ENCODE measurements around the gene MCMBP. TPM values are rescaled to one million over a fixed set of nuclear protein-coding genes. Genes with fewer than 3 reads are reported as not detected.
"Not testable (repeated sequence)": the region's sequence is repeated elsewhere in the genome, so short reads cannot be mapped to it uniquely, and the experiment has no call there.

The MCMBP gene, protein sequence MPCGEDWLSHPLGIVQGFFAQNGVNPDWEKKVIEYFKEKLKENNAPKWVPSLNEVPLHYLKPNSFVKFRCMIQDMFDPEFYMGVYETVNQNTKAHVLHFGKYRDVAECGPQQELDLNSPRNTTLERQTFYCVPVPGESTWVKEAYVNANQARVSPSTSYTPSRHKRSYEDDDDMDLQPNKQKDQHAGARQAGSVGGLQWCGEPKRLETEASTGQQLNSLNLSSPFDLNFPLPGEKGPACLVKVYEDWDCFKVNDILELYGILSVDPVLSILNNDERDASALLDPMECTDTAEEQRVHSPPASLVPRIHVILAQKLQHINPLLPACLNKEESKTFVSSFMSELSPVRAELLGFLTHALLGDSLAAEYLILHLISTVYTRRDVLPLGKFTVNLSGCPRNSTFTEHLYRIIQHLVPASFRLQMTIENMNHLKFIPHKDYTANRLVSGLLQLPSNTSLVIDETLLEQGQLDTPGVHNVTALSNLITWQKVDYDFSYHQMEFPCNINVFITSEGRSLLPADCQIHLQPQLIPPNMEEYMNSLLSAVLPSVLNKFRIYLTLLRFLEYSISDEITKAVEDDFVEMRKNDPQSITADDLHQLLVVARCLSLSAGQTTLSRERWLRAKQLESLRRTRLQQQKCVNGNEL
- 36.6 TPM for total RNA-seq

DNA sequence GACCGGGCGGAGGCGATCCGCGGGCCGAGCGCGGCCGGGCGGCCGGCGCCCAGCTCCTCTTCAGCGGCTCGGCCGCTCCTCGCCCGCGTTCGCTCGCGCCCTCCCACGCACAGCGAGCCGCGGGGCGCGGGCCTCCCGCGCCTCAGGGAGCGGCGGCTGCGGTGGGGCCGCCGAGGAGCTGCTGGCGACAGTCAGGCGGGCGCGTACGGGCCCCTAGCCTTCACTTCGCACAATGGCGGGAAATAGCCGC is at the start of gene MCMBP:
TSS of gene MCMBP (minus strand) at position 234 of the 250 bp plus-strand sequence. CDS start 259 bp downstream, outside the sequence.
- no peak for DNase-seq (ENCODE audit: low spot score)

DNA sequence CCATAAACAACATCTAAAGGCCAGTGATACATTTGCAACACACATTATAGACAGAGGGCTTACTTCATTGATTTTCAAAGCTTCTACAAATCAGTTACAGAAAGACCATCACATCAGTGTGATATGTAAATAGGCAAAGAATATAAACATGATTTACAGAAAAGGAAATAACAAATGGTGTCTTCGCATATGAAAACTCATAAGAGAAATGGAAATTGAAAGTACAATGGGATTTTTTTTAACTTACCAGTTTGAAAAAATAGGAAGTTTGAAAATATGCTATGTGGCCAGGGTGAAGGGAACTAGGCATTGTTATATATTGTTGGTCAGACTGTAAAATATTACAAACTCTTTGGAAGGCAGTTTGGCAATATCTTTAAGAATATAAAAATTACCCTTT is 47.2 kb upstream of the MCMBP start:
- DNase-seq (ENCODE audit: low spot score) = no peak

GRCh38 chr10:119919271-119919670 is 46.6 kb upstream of the MCMBP start:
- no peak for DNase-seq (ENCODE audit: low spot score)

DNA sequence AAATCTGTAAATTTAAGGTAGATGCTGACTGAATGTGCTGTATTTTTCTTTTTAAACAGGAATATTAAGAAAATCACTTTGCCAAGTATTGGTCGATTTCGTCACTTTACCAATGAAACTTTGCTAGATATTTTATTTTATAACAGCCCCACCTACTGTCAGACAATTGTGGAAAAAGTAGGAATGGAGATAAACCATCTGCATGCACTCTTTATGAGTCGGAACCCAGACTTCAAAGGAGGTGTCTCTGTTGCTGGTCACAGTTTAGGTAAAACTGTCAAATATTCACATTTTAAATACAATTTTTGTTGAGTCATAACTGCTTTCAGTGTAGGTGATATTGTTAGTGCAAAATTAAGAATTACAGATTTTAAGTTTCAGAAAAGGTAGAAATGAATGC is 45.1 kb upstream of the MCMBP start:
- no peak for DNase-seq (ENCODE audit: low spot score)

DNA sequence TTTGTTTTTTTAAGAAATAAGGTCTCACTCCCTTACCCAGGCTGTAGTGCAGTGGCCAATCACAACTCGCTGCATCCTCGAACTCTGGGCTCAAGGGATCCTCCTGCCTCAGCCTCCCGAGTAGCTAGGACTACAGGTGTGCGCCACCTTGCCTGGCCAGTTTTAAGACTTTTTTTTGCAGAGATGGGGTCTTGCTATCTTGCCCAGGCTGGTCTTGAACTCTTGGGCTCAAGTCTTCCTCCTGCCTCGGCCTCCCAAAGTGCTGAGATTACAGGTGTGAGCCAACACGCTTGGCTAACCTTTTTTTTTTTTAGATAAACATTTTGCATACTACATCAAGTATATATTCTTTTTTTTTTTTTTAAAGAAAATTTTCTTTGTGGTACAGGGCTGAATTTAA is 38.0 kb upstream of the MCMBP start:
- no peak for DNase-seq (ENCODE audit: low spot score)

DNA sequence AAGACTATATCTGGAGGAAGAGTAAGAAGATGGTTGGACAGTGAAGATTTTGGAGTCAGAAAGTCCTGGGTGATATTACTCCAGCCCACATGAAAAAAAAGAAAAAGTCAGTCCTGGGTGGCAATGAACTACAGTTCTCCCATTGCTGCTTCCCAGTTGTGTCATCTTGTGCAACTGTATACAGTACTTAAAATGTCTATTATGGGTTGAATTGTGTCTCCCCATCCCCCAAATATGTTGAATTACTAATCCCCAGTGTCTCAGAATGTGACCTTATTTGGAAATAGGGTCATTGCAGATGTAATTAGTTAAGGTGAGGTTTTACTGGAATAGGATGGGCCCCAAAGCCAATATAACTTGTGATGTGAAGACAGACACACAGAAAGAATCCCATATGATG is 35.5 kb upstream of the MCMBP start:
- DNase-seq (ENCODE audit: low spot score) = no peak

DNA sequence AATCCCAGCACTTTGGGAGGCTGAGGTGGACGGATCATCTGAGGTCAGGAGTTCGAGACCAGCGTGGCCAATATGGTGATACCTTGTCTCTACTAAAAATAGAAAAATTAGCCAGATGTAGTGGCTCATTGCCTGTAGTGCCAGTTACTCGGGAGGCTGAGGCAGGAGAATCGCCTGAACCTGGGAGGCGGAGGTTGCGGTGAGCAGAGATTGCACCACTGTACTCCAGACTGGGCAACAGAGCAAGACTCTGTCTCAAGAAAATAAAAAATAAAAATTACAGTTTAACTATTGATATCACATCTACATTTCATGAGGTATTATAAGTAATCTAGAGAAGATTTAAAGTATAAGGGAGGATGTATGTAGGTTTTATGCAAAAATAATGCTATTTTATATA is 35.1 kb upstream of the MCMBP start:
- DNase-seq (ENCODE audit: low spot score) = not testable (repeated sequence)

DNA sequence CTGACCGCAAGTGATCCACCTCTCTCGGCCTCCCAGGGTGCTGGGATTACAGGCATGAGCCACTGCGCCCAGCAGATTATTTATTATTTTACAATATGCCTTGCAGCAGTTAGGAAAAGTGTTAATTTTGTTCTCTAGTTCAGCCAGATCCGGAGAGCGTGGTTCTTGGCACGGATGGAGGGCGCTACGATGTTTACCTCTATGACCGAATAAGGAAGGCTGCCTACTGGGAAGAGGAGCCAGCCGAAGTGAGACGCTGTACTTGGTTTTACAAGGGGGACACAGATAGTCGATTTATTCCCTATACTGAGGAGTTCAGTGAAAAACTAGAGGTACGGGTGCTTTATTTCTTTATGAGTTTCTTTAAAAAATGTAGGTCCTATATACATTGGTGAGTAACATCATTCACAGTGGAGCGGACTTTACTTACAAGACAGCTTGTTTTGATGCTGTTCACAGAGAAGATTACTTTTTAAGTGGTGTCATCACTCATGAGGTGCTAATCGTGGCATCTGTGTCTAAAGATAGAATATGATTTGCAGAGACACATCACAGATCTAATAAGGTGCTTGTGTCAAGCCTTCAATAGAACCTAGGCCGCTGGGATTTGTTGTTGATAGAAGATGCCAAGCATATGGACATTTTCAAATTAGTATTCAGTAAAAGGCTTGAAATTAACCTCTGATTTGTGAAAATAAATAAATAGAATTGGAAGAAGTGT is 31.5 kb upstream of the MCMBP start:
- no peak for DNase-seq (ENCODE audit: low spot score)

DNA sequence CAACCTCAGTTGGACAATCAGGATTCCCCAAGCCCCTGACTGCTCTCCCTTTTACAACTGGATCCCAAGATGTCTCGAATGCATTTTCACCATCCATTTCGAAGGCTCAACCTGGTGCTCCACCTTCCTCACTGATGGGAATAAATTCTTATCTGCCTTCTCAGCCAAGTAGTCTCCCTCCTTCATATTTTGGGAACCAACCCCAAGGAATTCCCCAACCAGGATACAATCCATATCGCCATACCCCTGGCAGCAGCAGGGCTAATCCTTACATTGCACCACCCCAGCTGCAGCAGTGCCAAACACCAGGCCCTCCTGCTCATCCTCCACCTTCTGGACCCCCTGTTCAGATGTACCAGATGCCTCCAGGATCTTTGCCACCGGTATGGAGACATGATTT is 25.9 kb upstream of the MCMBP start:
- no peak for DNase-seq (ENCODE audit: low spot score)

DNA sequence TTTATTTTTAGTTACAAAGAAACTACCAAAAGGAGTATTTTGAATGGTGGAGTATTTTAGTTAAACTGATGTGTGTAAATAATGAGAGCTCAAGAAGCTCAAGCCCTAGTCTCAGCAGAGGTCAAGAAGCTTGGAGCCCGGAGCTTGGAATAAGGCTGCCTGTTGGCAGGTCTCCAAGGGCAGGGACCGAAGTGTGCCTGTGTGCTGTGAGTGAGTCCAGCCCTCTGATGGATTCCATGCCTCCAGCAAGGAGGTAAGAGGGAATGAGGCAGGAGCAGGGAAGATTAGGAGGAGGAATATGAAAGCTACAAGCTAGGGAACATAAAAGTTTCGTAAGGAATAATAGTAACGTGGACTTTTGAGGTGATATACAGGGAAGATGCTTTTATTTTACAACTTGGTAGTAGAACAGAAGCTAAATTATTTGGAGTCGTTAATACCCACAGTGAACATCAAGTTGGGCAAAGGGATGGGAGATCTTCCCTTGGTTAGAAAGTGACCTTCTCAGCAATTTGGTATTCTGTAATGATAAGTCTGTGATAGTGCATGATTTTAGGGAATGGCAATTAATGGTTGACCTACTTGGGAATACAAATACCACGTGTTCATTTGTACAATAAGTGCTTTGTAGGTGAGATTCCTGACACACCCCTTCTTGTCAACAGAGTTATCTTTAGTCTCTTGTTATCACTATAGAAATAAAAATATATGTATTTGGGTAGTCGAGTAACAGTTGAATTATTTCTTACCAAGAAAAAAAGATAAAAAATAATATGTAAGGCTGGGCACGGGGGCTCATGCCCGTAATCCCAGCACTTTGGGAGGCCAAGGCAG is 24.5 kb upstream of the MCMBP start:
- DNase-seq (ENCODE audit: low spot score) = peak; percentile 84

- DNase-seq (ENCODE audit: low spot score) = peak; percentile 52
These were observed 23.5 kb upstream of the MCMBP start for GRCh38 chr10:119896061-119896655.

GRCh38 chr10:119893845-119894427 is 21.3 kb upstream of the MCMBP start:
- no peak for DNase-seq (ENCODE audit: low spot score)

- no peak for DNase-seq (ENCODE audit: low spot score)
These were observed 20.4 kb upstream of the MCMBP start for GRCh38 chr10:119893074-119893473.

- peak; percentile 96 for DNase-seq (ENCODE audit: low spot score)
These were observed 19.8 kb upstream of the MCMBP start, which contains the start of gene SEC23IP for GRCh38 chr10:119892188-119893065. TSS of gene SEC23IP (plus strand) at chr10:119892730. CDS start at chr10:119892783, 53 bp downstream.

DNA sequence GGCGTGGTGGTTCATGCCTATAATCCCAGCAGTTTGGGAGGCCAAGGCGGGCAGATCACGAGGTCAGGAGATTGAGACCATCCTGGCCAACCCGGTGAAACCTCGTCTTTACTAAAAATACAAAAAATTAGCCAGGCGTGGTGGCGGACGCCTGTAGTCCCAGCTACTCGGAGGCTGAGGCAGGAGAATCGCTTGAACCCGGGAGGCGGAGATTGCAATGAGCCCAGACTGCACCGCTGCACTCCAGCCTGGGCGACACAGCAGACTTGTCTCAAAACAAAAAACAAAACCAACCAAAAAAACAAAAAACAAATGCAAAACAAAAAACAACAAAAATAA is 19.2 kb upstream of the MCMBP start:
- DNase-seq (ENCODE audit: low spot score) = not testable (repeated sequence)

DNA sequence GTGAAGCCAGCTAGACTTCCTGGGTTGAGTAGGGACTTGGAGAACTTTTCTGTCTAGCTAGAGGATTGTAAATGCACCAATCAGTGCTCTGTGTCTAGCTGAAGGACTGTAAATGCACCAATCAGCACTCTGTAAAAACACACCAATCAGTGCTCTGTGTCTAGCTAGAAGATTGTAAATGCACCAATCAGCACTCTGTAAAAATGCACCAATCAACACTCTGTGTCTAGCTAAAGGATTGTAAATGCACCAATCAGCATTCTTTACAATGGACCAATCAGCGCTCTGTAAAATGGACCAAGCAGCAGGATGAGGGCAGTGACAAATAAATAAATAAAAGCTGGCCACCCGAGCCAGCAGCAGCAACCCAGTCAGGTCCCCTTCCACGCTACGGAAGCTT is 17.7 kb upstream of the MCMBP start:
- not testable (repeated sequence) for DNase-seq (ENCODE audit: low spot score)

DNA sequence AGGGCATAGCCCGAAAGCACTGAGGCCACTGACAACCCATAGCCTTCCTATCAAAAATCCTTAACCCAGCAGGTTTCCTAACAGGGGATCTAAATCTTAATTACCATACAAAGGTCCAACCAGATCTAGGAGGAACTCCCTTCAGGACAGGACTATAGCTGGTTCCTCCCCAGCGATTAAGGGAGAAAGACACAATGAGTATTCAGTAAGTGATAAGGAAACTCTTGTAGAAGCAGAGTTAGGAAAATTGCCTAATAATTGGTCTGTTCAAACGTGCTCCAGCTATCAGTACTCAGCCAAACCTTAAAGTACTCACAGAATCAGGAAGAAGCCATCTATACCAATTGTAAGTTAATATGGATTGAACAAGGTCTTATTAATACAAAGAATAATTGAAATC is 16.6 kb upstream of the MCMBP start:
- DNase-seq (ENCODE audit: low spot score) = not testable (repeated sequence)

DNA sequence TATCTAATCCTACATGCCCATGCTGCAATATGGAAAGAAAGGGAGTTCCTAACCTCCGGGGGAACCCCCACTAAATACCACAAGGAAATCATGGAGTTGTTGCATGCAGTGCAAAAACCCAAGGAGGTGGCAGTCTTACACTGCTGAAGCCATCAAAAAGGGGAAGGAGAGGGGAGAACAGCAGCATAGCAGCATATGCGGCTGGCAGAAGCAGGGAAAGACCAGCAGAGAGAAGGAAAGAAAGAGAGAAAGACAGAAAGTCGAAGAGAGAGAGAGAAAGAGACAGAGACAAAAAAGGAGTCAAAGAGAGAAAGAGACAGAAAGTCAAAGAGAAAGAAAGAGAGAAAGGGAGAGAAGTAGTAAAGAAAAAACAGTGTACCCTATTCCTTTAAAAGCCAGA is 16.1 kb upstream of the MCMBP start:
- DNase-seq (ENCODE audit: low spot score) = not testable (repeated sequence)

GRCh38 chr10:119886070-119886469 is 13.4 kb upstream of the MCMBP start:
- not testable (repeated sequence) for DNase-seq (ENCODE audit: low spot score)
